ENCODE measurements around the gene ATP6V0E2.
"Not testable (repeated sequence)": the region's sequence is repeated elsewhere in the genome, so short reads cannot be mapped to it uniquely, and the experiment has no call there.

ATP6V0E2 gene

DNA sequence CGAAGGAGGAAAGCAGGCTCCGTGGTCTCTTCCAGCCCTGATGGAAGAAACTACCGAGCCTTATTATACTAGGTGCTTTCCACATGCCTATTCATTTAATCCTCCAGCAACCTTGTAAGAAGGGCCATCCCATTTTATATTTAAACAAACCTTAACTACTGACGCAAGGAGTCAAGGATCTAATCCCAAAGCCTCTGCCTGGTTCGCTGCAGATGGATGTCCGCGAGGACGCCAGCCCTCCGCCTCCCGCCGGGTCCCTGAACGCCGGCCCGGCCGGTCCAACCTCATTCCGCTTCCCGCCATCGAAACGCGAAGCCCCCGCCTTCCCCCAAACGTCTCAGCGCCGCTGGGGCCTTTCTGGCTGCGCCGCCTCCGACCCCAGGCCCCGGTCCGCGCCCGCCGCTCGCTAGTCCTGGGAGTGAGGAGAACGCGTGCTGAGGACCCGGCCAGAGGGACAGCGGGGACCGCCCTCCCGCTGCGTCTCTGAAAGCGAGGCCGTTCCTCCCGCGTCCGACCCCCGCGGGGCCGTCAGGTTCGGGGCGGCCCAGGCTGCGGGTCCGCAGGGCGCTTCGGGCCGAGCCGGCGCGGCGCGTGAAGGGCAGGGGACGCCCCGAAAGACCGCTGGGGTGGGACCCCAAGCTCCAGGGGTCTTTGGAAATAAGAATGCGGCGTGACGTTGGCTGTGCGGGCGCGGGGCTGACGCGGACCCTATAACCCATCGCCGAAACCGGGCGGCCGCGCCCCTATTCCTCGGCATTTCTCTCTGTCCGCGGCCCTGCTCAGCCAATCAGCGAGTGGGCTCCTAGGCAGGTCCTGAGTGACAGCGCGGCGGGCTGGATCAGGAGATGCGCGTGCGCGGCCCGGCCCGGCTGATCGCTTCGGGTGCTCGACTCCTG, at the start of gene ATP6V0E2:
Gene ATP6V0E2, plus strand, starts transcription at position 896 of the 896 bp plus-strand sequence. CDS start 97 bp downstream, outside the sequence.
- DNase-seq, result no peak

DNA sequence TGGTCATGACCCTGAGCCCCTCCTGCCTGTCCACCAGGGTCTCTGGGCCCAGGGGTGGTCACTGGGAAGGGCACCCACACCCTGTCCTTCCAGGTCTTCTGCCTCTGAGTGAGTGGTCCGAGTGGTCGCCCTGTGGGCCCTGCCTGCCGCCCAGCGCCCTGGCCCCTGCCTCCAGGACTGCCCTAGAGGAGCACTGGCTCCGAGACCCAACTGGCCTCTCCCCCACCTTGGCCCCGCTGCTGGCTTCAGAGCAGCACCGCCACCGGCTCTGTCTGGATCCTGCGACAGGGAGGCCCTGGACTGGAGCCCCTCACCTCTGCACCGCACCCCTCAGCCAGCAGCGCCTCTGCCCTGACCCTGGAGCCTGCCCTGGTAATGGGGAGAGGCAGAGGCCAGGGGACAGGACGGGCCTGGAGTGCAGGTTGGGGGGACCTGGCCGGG, 49.4 kb upstream of the ATP6V0E2 start:
- no peak for DNase-seq

- DNase-seq, result no peak
Measured at GRCh38 chr7:149824748-149825566, 48.8 kb upstream of the ATP6V0E2 start.

- no peak for DNase-seq
Measured at GRCh38 chr7:149825567-149826343, 48.0 kb upstream of the ATP6V0E2 start.

GRCh38 chr7:149826344-149827088, 47.3 kb upstream of the ATP6V0E2 start:
- no peak for DNase-seq

DNA sequence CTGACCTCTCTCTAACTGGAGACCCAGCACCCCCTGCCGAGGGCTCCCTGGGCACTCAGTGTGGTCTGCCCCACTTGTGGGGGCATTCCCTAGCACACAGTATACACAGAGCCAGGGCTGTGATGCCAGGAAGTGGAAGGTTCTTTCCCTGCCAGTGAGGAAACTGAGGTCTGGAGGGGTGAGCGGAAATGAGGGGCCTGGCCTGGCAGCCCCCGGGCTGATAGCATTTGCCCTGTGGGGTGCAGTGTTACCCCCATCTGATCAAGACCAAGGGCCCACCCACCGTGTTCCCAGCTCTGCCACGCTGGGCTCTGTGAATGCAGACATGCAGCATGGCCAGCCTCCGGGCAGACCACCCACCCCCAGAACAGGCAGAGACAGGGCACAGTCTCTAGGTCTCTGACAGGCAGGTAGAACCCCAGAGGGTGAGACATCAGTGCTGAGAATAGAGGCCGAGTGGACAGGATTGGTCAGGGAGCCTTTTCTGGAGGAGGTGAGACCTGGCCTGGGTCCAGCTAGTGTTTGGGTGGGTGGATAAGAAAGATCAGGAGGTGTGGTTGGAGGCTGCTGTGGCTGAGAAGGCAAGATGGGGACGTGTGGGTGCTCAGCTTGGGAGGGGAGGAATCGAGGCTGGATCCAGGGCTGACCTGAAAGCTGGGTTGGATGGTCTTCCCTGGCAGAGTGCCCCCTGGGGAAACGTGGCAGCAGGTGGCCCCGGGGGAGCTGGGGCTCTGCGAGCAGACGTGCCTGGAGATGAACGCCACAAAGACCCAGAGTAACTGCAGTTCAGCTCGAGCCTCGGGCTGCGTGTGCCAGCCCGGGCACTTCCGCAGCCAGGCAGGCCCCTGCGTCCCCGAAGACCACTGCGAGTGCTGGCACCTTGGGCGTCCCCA, 46.4 kb upstream of the ATP6V0E2 start:
- DNase-seq, result no peak

DNA sequence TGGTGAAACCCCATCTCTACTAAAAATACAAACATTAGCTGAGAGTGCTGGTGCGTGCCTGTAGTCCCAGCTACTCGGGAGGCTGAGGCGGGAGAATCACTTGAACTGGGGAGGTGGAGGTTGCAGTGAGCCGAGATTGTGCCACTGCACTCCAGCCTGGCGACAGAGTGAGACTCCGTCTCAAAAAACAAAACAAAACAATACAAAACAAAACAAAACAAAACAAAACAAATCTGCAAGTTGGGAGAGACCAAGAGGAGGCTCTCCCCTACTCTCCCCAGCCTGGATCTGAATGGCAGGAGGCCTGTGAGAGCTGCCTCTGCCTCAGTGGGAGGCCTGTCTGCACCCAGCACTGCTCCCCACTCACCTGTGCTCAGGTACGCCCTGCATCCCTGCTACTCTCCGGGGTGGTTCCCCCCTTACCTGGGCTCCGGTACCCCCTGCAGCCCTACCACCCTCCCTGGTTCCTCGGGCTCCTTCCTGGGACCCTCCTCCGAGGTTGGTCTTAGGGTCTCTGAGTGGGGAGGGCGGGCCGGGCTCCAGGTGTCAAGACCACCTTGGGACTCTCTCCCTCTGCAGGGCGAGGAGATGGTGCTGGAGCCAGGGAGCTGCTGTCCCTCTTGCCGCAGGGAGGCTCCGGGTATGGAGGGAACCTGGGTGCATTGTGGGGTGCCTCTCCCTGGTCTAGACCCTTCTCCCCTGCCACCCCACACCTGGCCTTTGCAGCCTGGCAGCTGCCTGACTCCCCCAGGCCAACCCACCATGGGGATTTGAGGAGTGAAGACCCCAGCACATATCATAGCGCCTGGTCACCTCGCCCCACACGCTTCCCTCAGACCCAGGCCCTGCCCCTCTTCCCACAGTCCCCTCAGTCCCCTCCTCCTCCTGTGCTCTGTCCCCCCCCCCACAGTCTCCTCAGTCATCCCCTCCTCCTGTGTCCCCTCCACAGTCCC, 45.1 kb upstream of the ATP6V0E2 start:
- DNase-seq, result no peak

DNA sequence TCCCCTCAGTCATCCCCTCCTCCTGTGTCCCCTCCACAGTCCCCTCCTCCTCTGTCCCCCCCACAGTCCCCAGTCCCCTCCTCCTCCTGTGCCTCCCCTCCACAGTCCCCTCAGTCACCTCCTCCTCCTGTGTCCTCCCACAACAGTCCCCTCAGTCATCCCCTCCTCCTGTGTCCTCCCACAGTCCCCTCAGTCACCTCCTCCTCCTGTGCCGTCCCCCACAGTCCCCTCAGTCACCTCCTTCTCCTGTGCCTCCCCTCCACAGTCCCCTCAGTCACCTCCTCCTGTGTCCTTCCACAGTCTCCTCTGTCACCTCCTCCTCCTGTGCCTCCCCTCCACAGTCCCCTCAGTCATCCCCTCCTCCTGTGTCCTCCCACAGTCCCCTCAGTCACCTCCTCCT, 43.2 kb upstream of the ATP6V0E2 start:
- DNase-seq, result not testable (repeated sequence)

DNA sequence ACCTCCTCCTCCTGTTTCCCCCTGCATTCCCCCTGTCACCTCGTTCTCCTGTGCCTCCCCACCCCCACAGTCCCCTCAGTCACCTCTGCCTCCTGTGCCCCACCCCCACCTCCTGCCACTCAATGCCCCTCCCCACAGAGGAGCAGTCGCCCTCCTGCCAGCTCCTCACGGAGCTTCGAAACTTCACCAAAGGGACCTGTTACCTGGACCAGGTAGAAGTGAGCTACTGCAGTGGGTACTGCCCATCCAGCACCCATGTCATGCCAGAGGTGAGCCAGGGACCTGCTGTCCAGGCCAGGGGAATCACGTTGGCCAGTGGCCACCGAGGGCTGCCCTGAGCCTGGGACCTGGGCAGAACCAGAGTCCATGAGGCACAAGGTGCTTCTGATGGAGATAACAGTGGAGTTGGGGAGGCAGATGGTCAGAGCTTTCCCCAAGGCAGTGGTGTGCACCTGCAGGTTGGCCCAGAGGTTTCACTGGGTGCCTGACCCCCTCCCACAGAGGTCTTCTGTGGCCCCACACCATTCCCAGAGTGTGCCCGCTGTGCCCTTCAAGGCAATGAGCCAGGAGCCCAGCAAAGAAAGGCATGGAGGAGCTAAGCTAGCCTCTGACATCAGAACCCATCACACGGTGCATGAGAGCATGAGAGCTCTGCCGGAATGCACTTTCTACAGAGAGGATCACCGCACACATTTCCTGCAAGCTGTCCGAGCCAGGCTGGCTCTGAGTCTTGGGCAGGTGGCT, 42.6 kb upstream of the ATP6V0E2 start:
- DNase-seq, result no peak

DNA sequence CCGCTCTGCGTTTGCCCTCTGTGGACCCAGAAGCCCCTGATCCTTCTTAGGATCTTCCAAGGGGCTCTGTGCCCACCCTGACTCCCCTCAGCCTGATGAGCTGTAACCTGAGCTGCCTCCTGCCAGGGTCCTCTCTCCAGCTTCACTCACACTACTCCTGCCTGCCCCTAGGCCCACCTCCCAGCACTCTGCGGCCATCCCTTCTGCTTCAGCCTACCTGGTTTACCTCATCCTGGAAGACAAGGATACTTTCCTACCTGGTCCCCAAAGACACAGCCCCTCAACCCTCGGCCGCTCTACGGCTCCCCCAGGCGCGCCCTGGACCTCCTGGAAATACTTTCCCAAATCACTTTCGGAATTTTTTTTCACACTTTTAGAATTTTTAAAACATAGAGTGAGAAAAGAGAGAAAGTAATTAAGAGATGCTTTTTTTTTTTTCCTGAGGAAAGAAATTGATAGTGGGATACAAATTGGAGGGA, 42.0 kb upstream of the ATP6V0E2 start:
- no peak for DNase-seq

GRCh38 chr7:149832332-149833041, 41.3 kb upstream of the ATP6V0E2 start:
- no peak for DNase-seq

DNA sequence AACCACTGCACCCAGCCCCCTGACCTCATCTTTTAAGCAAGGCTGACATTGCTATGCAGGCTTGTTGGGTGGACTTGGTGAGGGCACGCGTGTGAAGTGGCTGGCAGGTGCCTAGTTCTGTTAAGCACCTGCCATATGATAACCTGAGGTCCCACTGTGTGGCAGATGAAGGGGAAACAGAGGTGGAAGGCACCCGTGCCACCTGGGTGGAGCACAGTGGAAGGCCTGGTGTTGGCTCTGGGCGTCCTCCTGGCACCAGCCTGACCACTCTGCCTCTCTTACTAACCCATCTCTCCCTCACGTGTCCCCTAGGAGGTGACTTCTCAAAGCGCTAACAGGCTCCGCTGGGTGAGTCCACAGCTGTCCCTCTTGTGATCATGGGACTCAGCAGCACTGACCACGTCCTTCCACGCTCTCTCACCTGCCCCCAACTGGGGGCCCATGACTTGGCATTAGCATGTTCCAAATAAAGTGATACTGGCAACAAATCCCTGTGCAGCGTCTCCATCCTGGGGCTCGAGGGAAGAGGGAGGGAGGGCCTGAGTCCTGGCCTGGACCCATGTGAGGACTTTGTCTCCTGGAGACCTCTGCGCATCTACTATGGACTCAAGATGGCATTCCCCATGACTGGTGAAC, 40.2 kb upstream of the ATP6V0E2 start:
- no peak for DNase-seq

DNA sequence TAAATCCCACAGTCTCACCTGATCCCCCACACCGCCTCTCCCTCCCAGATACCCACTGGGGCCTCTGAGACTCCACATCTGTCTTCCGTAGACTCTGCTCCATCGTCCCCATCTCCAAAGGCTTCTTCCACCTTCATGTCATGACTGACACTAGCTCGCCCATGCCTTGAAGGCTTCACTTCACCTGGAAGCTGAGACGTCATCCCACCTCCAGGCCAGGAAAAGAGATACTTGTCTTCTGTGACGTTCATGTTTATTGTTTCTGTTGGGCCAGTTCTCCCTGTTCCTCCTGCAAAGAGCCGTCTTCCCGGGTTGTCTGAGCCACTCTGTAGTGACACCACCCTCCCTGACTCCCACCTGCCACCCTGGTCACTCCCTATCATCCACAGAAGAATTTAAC, 39.2 kb upstream of the ATP6V0E2 start:
- no peak for DNase-seq

DNA sequence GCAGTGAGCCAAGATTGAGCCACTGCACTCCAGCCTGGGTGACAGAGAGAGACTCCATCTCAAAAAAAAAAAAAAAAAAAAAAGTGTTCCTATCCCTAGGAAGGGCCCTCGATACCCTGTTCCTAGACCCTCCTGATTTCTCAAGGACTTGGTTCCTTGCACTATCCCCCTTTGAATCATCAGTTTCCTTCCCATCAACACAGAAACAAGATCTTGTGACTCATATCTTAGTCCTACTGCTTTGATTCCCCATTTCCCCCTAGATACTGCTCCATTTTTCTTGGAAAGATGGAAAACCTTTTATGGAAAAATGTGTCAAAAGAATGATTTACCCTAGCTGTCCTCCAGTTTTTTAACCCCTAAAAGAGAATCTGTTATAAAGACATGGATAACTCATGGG, 37.3 kb upstream of the ATP6V0E2 start:
- no peak for DNase-seq

DNA sequence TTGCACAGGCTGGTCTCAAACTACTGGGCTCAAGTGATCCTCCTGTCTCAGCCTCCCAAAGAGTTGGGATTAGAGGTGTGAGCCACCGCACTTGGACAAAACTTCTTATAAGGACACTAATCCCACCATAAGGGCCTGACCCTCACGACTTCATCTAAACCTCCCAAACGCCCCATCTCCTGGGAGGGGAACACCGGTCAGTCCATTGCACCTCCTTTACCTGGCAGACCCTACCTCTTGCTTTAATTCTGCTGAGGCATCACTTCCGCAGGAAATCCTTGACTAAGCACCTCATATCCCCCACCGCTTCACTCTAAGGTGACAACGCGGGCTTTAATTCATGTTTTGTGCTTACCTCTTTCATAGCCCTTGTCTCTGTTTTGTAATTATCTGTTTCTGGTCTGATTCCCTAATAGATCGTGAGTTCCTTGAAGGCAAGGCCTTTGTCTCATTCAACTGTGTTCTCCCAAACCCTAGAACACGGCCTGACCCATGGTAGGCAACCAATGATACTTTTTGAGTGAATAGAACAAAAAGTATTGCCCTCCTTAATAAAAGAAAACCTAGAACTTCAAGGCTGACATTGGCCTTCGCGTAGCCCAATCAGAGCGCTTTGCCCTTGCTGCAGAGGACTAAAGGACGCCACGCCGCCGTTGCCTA, 36.1 kb upstream of the ATP6V0E2 start:
- no peak for DNase-seq

- DNase-seq, result peak; percentile 86
Measured at GRCh38 chr7:149838224-149838991, 35.4 kb upstream of the ATP6V0E2 start, which contains the start of gene ZNF862. Gene ZNF862 (plus strand): TSS chr7:149838375. CDS start chr7:149838612, 237 bp downstream.
